HG03139 (cell line): ENCODE results near the gene FABP6.
"Not testable (repeated sequence)": the region's sequence is repeated elsewhere in the genome, so short reads cannot be mapped to it uniquely, and the experiment has no call there.

Experiments used
- ATAC-seq: cut with Tn5 transposase; IDR thresholded peaks from one replicate; pipeline ENCODE4 v1.9.1; 2021; ENCODE audit not compliant: unreplicated experiment

Gene FABP6

DNA sequence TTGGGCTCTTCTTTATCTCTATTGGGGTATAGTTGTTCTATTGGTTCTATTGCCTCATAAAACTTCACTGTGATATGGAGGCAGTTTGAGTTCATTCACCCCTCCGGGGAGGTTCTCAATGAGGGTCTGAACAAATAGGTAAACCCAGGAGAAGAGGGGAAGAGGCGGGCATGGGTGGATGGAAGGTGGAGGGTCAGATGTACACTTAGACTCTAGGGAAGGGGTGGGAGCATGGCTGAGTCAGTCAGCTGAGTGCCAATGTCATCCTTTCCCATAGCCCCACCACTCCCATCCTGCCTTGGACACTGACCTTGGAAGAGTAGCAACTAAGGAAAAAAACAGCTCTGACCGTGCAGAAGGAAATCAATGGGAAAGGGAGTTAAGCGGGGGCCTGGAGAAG, 9.9 kb upstream of the FABP6 start:
- no peak for ATAC-seq

DNA sequence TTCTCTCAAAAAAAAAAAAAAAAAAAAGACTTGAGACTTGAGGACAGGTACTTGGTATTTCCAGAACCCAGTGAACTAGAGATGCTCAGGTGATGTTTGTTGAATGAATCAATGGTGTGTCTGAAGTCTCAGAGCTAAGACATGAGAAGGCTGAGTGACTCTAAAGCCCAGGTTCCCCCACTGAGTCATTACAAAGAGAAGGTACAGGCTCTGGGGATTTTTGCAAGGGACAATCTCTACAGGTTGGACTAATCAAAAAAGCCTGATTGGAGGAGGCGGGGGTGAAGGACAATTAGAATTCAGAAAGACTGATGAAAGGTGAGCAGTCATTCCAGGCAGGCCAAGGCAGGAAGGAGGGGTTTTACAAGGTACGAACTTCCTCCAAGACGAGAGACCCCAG, 8.2 kb upstream of the FABP6 start:
- no peak for ATAC-seq

DNA sequence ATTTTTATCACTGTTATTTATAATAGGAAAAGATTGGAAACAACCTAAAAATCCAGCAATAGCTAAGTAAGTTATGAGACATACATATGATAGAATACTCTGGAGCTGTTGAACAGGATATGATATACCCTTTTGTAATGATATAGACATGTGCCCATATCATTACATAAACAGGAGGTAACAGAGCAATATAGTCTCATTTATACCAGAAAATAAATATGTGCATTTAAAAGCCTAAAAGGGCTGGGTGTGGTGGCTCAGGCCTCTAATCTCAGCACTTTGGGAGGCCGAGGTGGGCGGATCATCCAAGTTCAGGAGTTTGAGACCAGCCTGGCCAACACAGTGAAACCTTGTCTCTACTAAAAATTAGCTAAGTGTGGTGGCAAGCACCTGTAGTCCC, 2.3 kb upstream of the FABP6 start:
- no peak for ATAC-seq

DNA sequence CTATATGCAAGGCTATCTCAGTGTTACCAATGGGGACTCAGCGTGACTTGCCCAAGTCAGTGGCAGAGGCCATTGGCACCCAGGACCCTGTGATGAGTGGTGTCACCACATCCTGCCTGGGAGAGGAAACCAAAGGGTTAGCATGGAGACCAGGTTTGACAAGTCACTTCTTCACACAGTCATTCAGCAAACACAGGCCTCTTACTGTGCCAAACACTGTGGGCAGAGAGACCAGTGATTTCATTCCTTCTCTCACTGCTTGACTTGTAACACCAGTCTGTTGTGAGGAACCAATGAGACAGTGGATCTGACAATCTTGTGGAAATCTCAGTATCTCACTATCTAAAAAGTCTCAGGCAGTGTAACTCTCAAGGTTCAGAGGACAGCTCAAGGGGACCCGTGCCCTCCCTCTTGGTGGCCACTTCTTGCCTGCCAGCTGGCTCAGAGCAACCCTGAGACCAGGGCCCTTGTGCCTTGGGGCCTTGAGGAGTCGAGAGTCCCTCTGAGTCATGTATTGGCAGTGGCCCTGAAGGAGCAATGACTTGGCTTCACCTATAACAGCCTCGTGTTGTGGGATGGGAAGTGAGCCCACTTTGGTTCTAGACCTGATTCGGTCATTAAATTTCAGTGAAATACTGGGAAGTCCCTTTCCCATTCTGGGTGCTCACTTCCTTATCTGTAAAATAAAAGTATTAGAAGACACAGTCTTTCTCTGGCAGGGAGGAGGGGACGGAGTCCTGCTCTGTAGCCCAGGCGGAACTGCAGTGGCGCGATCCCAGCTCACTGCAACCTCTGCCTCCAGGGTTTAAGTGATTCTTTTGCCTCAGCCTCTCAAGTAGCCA, 1.6 kb downstream of the FABP6 start:
- no peak for ATAC-seq

DNA sequence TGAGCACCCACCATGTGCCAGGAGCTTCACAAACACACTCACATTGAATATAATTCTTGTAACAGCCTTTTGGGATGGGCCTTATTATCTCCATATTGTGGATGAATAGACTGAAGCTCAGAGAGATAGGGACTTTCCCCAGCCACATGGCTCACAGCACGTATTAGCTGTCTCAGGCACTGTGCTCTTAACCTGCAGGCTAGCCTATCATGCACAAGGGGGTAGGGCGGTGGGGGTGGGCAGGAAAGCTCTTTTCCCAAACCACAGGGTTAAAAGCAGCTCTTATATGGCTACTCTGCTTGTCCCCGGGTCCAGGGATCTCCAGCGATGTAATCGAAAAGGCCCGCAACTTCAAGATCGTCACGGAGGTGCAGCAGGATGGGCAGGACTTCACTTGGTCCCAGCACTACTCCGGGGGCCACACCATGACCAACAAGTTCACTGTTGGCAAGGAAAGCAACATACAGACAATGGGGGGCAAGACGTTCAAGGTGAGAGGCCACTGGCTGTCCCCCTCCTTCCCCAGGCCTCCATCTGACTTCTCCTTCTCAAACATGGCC, 2.6 kb downstream of the FABP6 start:
- ATAC-seq, result no peak

DNA sequence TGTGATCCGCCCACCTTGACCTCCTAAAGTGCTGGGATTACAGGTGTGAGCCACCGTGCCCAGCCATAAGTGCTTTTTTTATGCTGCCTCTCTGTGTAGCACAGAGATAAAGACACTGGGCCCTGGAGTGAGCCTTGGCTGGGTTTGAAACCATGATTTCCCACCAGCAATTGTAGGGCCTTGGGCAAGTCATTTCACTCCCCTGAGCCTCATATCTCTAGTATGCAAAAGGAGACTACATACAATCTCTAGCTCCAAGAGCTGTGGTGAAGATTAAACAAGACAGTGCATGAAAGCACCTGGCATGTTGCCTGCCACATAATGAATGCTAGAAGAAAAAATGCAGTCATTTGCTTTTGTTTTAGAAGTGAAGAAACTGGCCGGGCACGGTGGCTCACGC, 3.9 kb downstream of the FABP6 start:
- ATAC-seq, result no peak

DNA sequence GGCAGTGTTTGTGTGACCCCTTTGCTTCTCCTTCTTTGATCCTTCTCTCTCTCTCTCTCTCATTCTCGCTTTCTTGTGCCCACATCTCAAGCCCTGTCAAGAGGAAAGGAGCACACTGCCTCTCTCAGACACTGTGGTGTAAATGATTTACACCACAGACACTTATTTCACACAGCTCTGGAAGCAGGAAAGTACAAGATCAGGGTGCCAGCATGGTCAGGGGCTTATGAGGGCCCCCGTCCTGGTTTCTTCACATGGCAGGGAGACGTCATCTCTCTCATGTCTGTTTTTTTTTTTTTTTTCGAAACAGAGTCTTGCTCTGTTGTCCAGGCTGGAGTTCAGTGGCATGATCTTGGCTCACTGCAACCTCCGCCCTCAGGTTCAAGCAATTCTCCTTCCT, 6.4 kb downstream of the FABP6 start:
- no peak for ATAC-seq

DNA sequence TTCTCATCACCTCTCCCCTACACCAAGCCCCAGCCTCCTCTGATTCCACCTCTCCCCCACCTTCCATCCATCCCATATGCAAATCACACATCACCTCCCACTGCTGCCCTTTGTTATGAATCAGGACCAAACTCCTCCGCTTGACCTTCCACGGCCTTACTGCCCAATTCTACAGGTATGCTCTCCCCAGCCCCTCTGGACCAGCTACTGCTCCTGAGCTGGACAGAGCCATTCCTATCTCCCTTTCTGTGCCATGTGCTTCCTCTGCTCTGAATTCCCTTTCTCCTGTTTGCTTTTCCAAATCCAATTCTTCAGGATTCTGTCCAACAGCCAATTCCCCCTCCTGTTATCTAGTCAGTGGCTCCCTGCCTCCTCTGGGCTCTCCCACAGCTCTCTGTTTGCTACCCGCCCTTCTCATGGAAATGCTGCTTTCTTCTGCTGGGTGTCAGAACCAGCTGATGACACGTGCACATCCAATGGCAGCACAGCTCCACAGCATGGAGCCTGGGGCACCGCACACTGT, 8.3 kb downstream of the FABP6 start:
- no peak for ATAC-seq

DNA sequence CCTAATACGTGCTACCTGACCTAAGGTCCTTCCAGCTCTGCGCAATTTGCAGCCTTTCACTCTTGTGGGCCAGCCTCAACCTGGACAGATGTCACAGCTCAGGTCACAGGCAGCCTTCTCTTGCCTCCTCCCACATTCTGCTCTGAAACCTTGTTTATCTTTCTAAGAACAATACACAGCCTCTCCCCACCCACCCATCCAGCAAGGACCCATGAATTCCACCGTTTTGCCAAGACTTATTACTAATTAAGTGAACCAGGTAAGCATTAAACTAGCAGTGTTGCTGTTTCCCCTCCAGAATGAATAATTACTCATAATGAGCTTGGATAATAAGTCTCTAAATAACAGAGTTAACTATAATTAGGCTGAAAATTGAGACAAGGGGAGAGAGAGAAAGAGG, 11.0 kb downstream of the FABP6 start:
- no peak for ATAC-seq

DNA sequence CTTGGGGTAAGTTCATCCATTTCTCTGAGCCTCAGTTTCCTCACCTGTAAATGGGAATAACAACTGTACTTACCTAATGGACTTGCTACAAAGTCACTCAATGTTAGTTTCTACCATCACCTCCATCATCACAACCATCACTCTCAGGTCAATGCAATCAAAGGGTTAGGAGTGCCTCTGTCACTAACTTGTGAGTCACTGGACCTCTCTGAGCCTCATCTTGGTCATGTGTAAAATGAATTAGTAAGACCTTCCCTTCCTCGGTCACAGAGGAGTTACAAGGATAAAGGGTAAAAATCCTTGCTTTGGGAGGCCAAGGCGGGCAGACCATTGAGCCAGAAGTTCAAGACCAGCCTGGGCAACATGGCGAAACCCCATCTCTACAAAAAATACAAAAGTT, 12.8 kb downstream of the FABP6 start:
- no peak for ATAC-seq

DNA sequence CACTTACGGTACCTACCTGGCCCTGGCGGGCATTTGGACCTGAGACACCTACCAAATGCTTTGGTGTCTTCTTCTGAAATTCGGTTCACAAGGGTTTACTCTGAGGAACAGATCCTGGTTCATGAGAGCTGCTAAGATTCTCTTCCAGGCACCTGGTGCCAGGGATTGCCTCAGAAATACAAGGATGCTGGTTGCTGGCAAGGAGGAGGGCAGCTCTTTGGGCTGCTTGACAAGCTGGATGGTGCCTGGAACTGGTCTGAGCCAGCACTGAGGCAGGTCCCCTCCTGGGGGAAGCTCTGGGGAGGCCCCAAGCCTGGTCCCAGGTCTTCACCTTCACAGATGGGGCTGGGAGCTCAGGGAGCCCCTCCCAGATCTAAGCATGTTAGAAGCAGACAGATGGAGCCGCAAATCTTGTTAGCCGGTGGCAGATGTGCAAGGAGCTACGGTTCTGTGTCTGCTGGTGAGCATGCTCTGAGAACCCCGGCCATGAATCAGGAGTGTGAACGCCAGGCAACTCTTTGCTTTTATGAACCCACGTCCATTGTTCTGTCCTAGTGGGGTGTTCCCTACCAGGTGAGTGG, 16.3 kb downstream of the FABP6 start:
- ATAC-seq, result no peak

DNA sequence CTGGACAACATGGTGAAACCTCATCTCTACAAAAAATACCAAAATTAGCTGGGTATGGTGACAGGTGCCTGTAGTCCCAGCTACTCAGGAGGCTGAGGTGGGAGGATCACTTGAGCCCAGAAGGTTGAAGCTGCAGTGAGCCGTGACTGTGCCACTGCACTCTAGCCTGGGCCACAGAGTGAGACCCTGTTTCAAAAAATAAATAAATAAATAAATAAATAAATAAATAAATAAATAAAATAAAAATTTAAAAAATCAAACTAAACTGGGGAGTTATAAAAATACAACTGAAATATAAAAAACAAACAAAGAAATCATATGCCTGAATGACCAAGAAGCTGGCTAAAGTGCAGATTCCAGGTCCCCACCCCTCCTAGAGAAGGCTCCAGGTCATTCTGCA, 20.3 kb downstream of the FABP6 start:
- not testable (repeated sequence) for ATAC-seq

DNA sequence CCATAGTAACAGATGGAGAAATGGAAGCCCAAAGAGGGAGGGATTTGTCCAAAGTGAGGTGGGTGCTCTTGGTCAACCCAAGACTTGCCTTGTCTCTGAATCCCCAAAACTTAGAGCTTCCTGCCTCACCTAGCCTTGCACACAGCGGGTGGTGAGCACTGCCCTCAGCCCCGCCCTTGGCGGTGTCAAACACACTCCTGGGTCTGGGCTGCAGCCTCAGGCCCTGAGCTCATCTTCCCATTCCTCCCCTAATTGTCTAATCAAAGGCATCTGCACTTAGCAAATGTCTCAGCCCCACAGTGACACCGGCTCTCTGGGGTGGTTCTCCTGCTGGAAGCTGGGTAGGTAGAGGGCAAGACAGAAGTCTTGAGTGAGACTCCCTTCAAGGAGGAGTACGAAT, 20.9 kb downstream of the FABP6 start:
- no peak for ATAC-seq

DNA sequence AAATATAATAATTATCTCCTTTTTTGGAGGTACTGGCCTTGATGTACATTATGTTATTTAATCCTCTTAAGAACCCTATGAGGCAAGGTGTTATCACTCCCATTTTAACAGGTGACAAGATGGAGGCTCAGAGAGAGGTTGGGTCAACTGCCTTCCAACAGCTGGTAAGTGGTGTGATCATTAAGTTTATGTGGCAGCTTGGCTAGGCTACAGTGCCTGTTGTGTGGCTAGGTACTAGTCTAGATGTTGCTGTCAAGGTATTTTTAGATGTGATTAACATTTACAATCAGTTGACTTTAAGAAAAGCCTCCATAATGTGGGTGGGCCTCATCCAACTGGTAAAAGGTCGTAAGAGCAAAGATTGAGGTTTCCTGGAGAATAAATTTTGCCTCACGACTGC, 21.5 kb downstream of the FABP6 start:
- no peak for ATAC-seq

DNA sequence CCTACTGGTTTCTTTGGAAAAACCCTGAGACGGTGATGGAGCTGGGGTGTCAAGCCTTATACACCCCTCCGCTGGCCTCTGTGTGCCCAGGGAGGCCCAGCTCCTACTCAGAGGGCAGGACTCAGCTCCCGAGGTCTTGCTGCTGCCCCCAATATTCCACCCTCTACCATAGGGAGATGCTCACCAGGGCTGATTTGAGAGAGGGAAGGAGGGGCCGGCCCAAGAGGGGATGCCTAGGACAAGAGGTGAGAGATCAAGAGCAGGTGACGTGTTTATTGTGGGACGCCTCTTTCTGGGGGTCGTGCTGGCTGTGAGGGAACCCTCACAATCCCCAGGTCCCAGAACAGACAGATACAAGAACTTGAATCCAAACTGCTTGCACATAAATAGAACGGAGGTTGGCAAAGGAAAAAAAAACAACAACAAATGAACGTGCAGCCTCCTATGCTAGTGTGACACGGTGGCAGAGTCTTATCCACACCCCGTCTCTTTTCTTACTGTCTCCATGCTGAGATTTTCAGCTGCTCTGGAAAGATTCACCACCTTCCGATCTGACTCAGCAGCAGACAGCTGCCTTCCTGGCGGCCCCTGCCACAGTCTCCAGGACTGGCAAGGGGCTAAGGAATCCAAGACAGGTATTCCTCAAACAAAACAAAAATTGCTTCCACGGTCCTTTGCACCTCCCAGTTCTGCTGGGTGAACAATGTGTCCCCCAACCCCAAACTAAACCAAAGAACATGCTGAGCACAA, 22.3 kb downstream of the FABP6 start:
- ATAC-seq, result no peak

DNA sequence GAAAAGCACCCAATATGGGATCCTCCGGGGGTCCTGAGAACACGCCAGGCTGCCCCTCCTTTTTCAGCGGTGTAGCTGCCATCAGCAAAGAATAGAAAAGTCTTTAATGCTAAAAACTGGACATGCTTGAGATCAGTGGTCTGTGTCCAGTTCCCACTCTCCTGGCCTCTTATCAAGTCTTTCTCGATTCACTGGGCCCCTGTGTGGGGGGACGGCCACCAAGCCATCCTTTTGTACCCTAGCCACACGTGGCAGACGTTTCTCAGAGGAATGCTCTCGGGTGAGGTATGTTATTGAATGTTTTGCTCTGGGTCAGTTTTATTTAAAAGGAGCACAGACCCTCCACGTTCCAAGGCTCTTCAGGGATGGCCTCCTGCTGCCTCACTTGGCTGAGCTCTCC, 23.6 kb downstream of the FABP6 start:
- ATAC-seq, result no peak

DNA sequence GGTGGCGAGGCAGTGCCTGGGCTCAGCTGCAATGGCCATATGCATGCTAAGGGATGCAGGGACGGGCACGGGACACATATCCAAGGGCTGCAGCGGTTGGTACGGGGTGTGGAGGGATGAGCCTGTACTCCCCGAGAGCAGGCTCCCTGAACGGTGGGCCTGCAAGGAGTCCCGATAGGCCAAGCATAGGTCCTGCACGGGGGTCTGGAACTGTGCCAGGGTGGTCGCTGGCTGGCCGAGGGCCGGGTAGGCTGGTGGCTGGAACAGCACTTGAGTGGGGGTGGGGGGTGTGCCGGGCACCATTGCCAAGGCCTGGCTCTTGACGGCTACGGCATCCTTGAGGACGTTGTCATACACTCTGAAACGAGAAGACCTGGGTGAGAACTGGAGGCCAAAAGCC, 24.1 kb downstream of the FABP6 start:
- no peak for ATAC-seq

DNA sequence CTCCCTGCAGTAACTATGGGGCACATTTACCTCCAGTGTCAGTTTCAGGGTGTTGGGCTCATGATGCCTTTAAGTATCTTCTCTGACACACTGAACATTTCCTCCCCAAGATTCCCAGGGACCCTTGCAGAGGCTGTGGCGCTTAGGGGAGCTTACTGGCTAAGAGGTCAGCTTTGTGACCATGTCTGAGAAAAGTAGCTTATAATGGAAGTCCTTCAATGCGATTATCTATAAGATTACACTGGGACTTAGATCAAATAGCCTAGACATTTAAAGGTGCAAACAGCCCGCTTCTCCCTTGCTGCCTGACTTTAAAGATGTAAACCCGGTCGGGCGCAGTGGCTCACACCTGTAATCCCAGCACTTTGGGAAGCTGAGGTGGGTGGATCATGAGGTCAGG, 25.4 kb downstream of the FABP6 start:
- ATAC-seq, result no peak

DNA sequence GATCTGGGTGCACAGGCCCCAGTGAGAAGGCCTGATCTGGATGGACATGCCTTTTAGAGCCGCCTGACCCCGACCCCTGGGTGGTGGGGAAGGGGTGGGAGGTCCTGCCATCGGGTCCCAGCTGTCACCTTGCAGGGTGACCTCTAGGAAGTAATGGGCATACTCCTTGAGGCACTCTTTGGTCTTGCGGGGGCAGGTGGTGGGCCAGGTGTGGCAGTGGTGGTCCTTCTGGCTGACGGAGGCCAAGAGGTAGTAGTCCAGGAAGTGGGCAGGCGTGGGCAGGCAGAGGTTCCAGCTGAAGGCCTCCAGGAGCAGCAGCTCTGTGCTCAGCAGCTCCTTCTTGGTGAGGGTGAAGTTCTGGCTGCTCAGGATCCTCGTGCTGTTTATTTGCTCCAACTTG, 30.0 kb downstream of the FABP6 start:
- ATAC-seq, result no peak

DNA sequence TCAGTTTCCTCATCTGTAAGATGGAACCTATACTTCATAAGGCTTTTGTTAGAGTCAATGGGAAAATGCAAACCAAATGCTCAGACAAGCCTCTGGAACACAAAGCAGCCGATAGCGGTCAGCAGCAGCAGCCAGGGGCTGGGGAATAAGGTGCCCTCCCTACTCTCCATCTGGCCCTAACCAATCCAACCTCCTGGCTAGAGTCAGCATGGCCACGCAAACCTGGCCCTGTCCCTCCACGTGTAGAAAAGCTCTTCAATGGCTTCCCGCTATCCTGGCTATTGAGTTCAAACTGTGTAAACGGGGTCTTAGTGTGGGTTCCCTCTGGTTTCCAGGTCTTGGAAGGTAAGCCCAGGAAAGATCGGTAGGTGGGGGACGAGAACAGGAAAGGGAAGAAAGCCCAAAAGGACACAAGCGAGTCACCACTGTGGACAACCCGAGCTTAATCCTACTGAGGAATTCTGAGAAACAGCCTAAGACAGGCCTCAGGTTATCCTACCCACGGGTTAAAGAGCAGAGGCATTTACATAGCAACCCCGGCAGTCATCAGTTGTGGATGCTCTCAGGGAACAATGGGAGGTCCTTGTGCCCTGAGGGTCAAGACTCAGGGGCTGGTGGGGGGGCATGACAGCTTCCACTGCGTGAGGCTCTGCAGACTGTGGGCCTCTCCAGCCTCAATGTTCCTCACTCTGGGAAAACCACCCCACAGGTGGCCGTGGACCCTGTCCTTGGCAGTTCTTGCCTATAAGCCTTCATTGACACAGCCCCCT, 30.9 kb downstream of the FABP6 start:
- no peak for ATAC-seq
